Stimulated activated CD8-positive, alpha-beta memory T cell treated with anti-CD3 and anti-CD28 coated beads, Interleukin-4, amount 100 ng/mL, for 1 hour (primary cell): Measurements from ENCODE around the gene ISCU.
"Not testable (repeated sequence)": the region's sequence is repeated elsewhere in the genome, so short reads cannot be mapped to it uniquely, and the experiment has no call there.

ENCODE experiments used
- DNase-seq, 2 donors: peaks; one replicate each; pipeline ENCODE4 v3.0.0-alpha.2; 2020; ENCODE audit warnings: low read depth in 2 of 2, low spot score in 1 of 2

Gene ISCU

DNA sequence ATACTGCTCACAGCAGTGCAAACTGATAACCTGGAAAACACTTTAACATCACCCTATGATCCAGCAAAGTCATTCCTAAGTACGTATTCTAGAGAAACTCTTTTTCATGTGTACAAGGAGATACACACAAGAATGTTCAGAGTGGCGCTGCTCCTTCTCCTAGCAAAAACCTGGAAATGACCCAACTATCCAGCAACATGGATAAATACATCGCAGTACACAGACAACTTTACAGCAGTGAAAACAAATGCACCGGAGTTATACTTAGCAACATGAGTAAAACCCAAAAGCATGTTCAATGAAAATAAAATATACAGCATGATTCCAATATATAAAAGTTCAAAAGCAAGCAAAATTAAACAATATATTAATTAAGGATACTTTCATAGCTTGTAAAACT, 20.1 kb upstream of the ISCU start:
- DNase-seq, result no peak

GRCh38 chr12:108543652-108544051, 18.7 kb upstream of the ISCU start:
- DNase-seq, result no peak

GRCh38 chr12:108547686-108548085, 14.7 kb upstream of the ISCU start:
- no peak for DNase-seq

GRCh38 chr12:108548954-108549521, 13.4 kb upstream of the ISCU start:
- DNase-seq, result no peak

DNA sequence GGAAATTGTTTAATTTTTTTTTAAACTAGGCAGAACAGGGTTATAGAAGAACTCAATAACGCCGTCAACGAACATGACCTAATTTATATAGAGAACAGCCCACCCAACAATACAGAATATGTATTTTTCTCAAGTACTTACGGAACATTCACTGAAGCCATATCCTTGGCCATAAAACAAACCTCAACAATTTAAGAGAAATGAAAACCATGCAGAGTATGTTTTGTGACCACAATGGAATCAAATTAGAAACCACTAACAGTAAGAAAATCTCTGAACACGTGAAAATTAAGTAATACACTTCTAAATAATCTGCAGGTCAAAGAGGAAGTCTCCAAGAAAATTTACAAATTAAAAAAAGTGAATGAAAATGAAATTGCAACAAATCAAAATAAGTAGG, 10.9 kb upstream of the ISCU start:
- no peak for DNase-seq

DNA sequence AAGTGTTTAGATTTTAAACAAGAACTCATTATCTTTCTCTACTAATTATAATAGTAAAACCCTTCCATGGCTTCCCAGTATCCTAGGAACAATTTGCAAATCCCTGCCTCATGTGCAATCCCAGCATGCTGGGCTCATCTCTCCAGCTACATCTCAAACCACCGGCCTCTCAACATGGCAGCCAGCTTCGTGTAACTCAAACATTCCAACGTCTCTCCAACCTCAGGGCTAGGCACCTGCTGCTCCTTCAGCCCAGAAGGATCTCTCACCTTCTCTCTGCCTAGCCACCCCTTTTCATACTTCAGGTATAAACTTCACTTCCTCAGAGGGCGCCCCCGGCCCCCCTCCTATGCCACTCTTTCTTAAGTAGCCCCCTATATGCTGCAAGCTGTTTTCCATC, 8.6 kb upstream of the ISCU start:
- no peak for DNase-seq

DNA sequence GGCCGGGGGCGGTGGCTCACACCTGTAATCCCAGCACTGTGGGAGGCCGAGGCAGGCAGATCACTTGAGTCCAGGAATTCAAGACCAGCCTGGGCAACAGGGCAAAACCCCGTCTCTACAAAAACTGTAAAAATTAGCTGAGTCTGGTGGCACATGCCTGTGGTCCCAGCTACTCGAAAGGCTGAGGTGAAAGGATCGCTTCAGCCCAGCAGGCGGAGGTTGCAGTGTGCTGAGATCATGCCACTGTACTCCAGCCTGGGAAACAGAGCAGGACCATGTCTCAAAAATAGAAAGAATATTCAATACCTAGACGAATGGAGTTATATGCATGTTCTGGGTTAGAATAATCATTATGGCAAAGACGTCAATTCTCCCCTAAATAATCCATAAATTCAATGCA, 7.0 kb upstream of the ISCU start:
- not testable (repeated sequence) for DNase-seq

DNA sequence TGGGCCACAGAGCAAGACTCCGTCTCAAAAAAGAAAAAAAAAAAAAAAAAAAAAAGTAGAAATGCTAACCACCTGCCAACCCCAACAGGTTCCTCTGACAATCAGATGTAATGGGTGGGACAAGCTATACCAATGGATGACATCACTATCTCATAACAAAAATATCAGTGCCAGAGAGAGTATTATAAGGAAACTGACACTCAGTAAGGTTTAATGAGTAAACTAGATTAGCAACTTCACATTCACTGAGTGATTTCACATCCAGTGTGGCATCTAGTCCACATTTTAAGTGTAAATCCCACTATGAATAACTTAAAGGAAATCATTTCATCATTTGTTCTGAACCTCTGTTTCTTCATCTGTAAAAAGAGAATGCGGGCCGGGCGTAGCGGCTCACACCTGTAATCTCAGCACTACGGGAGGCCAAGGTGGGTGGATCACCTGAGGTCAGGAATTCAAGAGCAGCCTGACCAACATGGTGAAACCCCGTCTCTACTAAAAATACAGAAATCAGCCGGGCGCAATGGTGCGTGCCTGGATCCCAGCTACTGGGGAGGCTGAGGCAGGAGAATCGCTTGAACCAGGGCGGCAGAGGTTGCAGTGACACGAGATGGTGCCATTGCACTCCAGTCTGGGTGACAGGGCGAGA, 3.3 kb upstream of the ISCU start:
- DNase-seq, result no peak

DNA sequence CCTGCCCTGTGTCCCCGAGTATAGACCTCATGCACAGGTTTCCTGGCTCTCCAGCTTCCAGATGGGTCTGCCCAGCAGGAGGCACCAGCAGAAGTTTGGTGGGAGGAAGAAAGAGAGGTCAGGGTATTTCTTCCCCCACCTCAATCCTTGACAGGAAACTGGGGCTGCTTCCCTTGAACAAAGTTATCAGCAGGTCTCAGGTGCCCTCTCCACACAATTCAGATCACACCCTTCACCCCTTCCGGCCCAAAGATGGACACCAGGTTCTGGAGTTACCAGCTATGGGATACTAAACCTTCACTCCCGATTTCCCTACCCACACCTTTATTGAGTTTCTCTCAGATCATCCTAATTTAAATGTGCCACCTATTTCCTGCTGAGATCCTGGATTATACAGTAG, 2.6 kb upstream of the ISCU start:
- no peak for DNase-seq

GRCh38 chr12:108560321-108560721, 2.1 kb upstream of the ISCU start:
- no peak for DNase-seq

DNA sequence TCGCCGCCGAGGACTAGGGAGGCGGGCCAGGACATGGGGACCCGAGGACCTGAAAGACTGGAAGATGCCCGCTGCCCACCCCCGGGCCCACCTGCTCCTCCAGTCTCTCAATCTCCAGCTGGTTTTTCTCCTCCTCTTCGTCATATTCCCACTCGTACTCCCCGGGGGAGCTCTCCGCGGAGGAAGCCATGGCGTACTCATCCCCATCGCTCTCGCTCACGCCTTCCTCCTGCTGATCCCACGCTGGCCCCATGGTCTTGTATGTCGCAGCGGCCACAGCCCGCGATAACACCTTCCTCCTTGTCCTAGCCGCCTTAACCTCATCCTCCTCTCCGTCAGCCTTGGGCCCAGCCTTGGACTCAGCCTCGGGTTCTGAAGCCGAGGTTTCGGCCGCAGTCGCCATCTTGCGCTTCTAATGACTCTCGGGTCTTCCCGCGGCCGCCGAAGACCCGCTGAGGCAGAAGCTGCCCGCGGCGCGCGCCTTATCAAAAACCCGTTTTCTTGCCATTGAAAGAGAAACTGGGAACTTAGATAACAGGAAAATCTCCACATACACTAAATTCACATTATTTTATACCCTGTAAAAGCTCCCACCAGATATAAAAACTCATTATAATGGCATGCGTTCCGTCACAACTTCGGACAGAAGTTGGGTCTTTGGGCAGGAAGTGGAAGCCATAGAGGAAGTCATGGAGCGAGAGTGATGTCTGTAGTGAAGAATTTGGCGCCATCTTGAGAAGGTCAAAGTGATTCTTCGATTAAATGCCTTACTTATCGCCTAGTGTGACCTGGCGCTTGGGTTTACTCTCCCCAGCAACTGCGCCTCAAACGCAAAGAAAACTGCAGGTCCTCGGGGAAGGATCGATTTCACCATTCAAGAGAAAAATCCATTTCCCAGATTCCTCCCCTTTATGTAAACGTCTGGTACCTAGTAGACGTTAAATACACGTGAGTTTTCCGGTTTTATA, 1.4 kb upstream of the ISCU start, which contains the start of gene SART3:
TSS of gene SART3 (minus strand) at position 422 of the 968 bp plus-strand sequence. CDS start at position 403, 19 bp downstream.
- DNase-seq, result peak; percentile 47 to 59

DNA sequence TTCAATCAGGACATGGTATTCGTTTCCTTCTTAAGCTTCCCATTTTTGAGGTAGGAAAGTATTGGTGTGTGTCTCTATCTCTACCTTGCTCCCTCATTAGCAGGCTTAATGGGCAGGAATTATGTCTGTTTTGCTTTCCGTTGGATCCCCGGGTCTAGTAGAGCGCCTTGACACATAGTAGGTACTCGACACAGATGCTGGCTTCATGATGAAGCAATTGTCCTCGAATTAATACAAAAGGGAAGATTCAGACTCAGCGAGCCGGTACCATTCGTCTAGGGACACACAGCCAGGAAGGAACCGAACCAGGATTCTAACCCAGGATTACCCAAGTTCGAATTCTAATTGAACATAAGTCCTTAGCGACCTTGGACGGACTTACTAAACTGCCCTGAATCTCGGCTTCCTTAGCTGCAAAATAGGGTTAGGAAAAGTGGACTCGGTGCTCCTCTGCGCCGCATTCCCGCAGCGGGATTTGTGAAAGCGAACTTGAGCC, 496 bp upstream of the ISCU start:
- no peak for DNase-seq

DNA sequence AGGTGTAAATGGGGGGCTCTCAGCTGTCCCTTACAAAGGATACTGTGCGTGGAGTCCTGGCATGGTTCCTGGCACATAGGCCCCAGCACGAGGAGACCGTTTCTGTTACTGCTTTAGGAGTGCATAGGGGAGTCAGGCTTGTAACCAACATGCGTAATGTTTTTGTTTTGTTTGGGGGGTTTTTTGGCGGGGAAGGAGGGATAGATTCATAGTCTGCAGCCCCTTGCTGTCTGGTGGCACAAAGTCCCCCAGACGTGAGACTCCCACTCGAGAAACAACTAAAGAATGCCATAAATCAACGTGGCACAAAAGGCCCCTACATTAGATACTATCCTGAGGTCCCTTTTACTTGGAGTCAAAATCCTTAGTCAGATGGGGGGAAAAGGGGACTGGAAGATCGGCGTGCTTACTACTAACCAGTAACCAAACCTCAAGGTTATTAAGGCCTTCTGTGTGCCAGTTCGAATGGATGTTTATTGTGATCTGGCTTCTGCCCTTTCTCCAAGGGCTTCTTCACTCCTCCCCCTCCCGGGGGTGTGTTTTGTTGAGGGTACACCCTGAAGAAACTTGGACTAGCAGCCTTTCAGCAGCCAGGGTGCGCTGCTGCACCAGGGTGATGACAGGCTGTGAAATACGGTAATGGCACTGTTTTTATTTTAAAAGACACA, 874 bp downstream of the ISCU start:
- DNase-seq, result peak; percentile 46 to 74

GRCh38 chr12:108563804-108564151, 1.4 kb downstream of the ISCU start:
- DNase-seq, result no peak

- no peak for DNase-seq
Measured at GRCh38 chr12:108564724-108565123, 2.3 kb downstream of the ISCU start.

DNA sequence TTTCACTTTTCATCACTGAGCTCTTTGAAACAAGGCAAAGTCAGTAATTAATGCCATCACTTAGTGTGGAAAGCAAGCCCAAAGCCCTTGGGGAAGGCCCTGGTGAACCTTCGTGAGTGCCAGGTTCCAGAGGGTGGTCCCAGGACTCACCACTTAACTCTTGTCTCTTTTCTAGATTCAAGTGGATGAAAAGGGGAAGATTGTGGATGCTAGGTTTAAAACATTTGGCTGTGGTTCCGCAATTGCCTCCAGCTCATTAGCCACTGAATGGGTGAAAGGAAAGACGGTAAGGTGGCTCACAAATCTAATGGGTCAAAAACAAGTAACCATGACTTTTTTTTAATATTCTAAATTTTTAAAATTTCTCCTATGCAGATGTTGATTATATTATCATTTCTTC, 2.8 kb downstream of the ISCU start:
- no peak for DNase-seq

GRCh38 chr12:108565976-108566375, 3.6 kb downstream of the ISCU start:
- peak in 1 of 2 donors; percentile 49 for DNase-seq

- DNase-seq, result no peak
Measured at GRCh38 chr12:108566452-108566851, 4.1 kb downstream of the ISCU start.

DNA sequence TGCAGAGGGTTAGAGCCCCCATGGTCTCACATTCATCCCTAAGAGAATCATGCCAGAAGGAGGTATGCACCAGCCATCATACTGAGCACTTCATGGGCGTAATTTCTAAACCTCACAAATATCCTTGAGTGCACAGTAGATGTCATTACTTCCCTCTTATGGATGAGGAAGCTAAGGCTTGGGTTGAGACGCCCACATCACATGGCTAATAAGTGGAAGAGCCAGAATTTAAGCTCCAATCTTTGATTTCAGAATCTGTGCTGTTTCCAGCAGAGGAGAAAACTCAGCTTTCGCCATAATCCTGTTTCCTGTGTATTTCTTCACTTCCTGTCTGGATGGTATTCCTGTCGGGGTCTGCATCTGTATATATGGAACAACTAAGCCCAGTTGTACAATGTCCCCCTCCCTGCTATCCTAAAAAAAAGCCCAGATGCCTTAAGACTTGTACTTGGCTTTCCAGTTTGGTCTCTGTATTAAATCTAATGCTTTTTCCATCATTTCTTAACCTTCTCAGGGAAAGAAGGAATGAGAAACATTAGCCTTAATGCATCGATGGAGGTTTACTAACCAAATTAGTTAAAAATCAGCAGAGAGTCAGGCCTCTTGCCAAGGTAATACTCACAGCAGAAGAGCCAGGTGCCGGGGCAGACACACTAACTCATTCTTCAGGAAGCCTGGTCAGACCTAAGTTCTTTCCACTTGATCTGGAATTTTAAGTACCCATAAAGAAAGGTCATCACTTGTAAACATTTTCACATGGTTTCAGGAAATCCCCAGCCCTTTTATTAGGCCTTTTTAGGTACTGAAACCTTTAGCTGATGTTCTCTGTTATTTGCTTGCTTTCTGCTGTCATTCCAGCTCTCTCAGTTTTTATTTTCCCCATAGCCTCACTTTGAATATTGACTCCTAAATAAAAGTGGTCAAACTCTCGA, 5.3 kb downstream of the ISCU start:
- no peak for DNase-seq
